Erythroblast (primary cell): Measurements from ENCODE around the gene RBM25.
A peak's percentile ranks its signal among the peaks of the same experiment; 100 is the strongest.

ENCODE experiments used
- DNase-seq, 2 experiments: peaks; one replicate each; lab custom pipeline; 2025; lab: John Stamatoyannopoulos, UW
- GATA1 ChIP-seq: IDR thresholded peaks from 2 replicates; pipeline ENCODE4 v1.6.1; 2011; ENCODE audit warnings: low read depth, mild to moderate bottlenecking, control low read depth, low read length, moderate library complexity
- POLR2A ChIP-seq: IDR thresholded peaks from 2 replicates; pipeline ENCODE4 v1.6.1; 2011; ENCODE audit warnings: mild to moderate bottlenecking, low read length

Gene RBM25

DNA sequence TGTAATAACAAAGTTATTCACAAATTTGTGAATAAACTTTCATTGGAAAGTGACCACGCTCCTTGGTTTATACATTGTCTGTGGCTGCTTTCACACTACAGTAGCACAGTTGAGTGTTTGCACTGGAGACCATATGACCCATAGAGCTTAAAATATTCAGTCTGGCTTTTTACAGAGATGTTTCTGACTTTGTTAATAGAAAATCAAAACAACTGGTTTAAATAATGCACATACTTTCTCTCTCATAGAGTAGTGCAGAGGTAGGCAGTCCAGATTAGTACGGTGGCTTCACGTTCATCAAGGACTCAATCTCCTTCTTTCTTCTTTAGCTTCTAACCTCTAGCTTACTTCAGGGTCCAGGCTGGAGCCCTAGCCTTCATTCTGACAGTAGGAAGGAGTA, 114.2 kb downstream of the RBM25 start:
- no peak for DNase-seq
- no peak for TF ChIP-seq POLR2A
- TF ChIP-seq GATA1: no peak

DNA sequence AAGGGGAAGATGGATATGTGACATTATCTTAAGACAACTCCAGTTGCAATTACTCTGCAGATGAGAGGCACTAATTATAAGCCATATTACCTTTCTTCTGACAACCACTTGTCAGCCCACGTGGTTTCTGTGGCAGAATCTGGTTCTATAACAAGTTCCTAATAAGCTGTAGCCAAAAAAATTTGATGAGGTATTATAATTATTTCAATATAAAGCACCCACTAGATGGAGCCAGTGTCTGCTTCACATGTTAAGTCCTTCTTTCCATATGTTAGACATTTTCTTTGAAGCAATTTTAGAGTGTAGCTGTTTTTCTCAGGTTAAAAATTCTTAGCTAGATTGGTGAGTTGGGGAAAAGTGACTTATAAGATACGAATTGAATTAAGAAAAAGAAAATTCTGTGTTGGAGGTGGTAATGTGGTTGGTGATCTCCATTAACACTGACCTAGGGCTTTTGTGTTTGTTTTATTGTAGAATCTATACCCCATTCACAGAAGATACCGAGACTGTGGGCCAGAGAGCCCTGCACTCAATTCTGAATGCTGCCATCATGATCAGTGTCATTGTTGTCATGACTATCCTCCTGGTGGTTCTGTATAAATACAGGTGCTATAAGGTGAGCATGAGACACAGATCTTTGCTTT, 114.9 kb downstream of the RBM25 start:
- TF ChIP-seq POLR2A (no peak), GATA1 (no peak)
- DNase-seq: peak; percentile 47 to 62
